Progenitor cell of endocrine pancreas (in vitro differentiated cells): ENCODE results near the gene FRMD4A. TPM values are rescaled to one million over a fixed set of nuclear protein-coding genes. Genes with fewer than 3 reads are reported as not detected.

ENCODE experiments used
- DNase-seq: peaks from one replicate; pipeline ENCODE4 v3.0.0; 2021; ENCODE audit warnings: low spot score; ENCODE audit not compliant: unreplicated experiment
- H3K27ac Mint-ChIP-seq: 2 replicates; pipeline ENCODE4 v1.8.0; 2021; ENCODE audit warnings: mild to moderate bottlenecking, moderate library complexity, mixed read lengths
- H3K27me3 Mint-ChIP-seq: 2 replicates; pipeline ENCODE4 v1.8.0; 2021; ENCODE audit warnings: mixed read lengths
- H3K36me3 Mint-ChIP-seq: 2 replicates; pipeline ENCODE4 v1.8.0; 2022; ENCODE audit warnings: mixed read lengths; ENCODE audit not compliant: insufficient read depth
- H3K4me1 Mint-ChIP-seq: 2 replicates; pipeline ENCODE4 v1.8.0; 2021; ENCODE audit warnings: low read depth, mixed read lengths
- H3K4me3 Mint-ChIP-seq: 2 replicates; pipeline ENCODE4 v1.8.0; 2021; ENCODE audit warnings: low read depth, mild to moderate bottlenecking, moderate library complexity, mixed read lengths
- H3K9me3 Mint-ChIP-seq: 2 replicates; pipeline ENCODE4 v1.8.0; 2021; ENCODE audit warnings: low read depth, mixed read lengths
- CTCF ChIP-seq: fragments of 200-600 bp; sonication (generic); IDR thresholded peaks from one replicate; pipeline ENCODE4 v1.5.0; 2021; ENCODE audit warnings: antibody characterized with exemption, mild to moderate bottlenecking; ENCODE audit not compliant: unreplicated experiment
- total RNA-seq: library from RNA; stranded (reverse); gene quantifications from 2 replicates; pipeline ENCODE4 v1.2.1, GENCODE V29; 2021

FRMD4A gene
- total RNA-seq, 1 donor from 2014 or later, result 42.2 TPM

- no peak for DNase-seq
- no peak overlapping the region for H3K27ac Mint-ChIP-seq
- H3K4me1 Mint-ChIP-seq, result no peaks in the 10 kb centered on the region
- H3K9me3 Mint-ChIP-seq, result no peaks in the 10 kb centered on the region
- H3K36me3 Mint-ChIP-seq, result no peaks in the 10 kb centered on the region
- peaks cover 26% of the 10 kb centered on the region for H3K27me3 Mint-ChIP-seq
- no peak for TF ChIP-seq CTCF
- H3K4me3 Mint-ChIP-seq, result no peak overlapping the region
Measured at GRCh38 chr10:14326581-14326980, 4.1 kb downstream of the FRMD4A start.

GRCh38 chr10:14325325-14325955 is 5.3 kb downstream of the FRMD4A start:
- Mint-ChIP-seq H3K4me3 (no peak overlapping the region), H3K9me3 (no peaks in the 10 kb centered on the region), H3K4me1 (no peaks in the 10 kb centered on the region), H3K27ac (no peak overlapping the region), H3K27me3 (peaks cover 21% of the 10 kb centered on the region), H3K36me3 (no peaks in the 10 kb centered on the region)
- peak; percentile 18 for DNase-seq
- TF ChIP-seq CTCF, result peak; percentile 59

- Mint-ChIP-seq H3K27ac (no peak overlapping the region), H3K4me3 (no peak overlapping the region), H3K9me3 (no peaks in the 10 kb centered on the region), H3K27me3 (peaks cover 20% of the 10 kb centered on the region), H3K36me3 (no peaks in the 10 kb centered on the region), H3K4me1 (no peaks in the 10 kb centered on the region)
- TF ChIP-seq CTCF, result no peak
- no peak for DNase-seq
Measured at GRCh38 chr10:14322526-14323188, 8.1 kb downstream of the FRMD4A start.

- Mint-ChIP-seq H3K36me3 (no peaks in the 10 kb centered on the region), H3K4me1 (no peaks in the 10 kb centered on the region), H3K27ac (no peak overlapping the region), H3K9me3 (no peaks in the 10 kb centered on the region), H3K4me3 (no peak overlapping the region), H3K27me3 (peaks cover 19% of the 10 kb centered on the region)
- no peak for TF ChIP-seq CTCF
- no peak for DNase-seq
Measured at GRCh38 chr10:14318007-14318406, 12.7 kb downstream of the FRMD4A start.

GRCh38 chr10:14312014-14312413 is 18.7 kb downstream of the FRMD4A start:
- Mint-ChIP-seq H3K36me3 (no peaks in the 10 kb centered on the region), H3K27ac (no peak overlapping the region), H3K9me3 (no peaks in the 10 kb centered on the region), H3K27me3 (peaks cover 18% of the 10 kb centered on the region), H3K4me1 (peaks cover 11% of the 10 kb centered on the region), H3K4me3 (no peak overlapping the region)
- DNase-seq, result no peak
- no peak for TF ChIP-seq CTCF
